ENCODE measurements around the gene IFT81. TPM values are rescaled to one million over a fixed set of nuclear protein-coding genes. Genes with fewer than 3 reads are reported as not detected.

The IFT81 gene
- total and polyA plus RNA-seq, 2 of the 13 experiments (the other 11 are each of a cell fraction or from before 2014, with no cell fraction given) = 4.2 to 13.0 TPM

DNA sequence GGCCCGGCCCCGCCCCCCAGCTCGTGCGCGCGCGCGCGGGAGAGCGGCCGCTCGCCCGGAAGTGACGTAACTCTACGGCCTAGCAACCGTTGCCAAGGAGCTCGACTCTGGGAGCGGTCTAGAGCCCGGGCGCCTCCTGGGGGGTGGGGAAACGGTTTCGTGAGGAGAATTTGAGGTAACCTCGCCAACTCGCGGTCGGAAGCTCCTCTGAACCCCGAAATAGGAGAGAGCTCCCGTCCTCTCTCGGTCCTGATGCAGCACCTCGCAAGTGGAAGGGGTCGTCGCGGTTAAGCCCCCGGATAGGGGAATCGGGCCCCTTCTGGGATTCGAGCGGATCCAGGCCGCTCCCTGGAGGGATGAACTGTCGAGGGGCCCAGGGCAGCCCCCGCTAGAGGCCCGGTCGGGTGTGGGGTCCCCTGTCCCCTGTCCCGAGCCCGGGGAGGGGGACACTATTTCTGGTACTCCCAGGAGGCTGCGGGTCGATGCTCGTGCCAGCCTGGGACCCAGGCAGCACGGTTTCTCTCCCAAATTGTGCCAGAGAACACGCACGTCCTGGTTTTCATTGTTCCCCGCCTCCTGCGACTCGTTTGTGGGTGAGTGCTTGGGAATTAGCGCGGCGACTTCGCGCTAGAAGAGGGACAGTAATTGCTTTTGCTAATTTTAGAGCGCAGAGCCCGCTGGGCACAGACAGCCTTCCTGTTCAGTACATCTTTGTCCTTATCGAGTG lies at the start of gene IFT81 (continued):
- no peak for TF ChIP-seq NKX3-1 (CRISPR knock-in tag; IDR thresholded peaks at IDR 0.05)
- no peak for TF ChIP-seq ZSCAN5A (CRISPR knock-in tag; IDR thresholded peaks at IDR 0.05; ENCODE audit: borderline replicate concordance)
- no peak for TF ChIP-seq SP1 (IDR thresholded peaks at IDR 0.05)
- TF ChIP-seq SP1 (CRISPR knock-in tag; IDR thresholded peaks at IDR 0.05) = no peak; the same call in 1 of the 2 replicates
- peak; percentile 46; the same call in 1 of the 2 replicates for TF ChIP-seq HNF1B (CRISPR knock-in tag; IDR thresholded peaks at IDR 0.05)
- TF ChIP-seq MED1 (CRISPR knock-in tag; IDR thresholded peaks at IDR 0.05) = 0 out of 2 replicates have a peak, but pooled peaks have one; percentile 38
- TF ChIP-seq ZNF775 (CRISPR knock-in tag; IDR thresholded peaks at IDR 0.05; ENCODE audit: borderline replicate concordance) = no peak
- TF ChIP-seq ZNF281 (CRISPR knock-in tag; IDR thresholded peaks at IDR 0.05; ENCODE audit: borderline replicate concordance) = peak; percentile 29; the same call in 1 of the 2 replicates
- peak; percentile 36; the same call in 1 of the 2 replicates for TF ChIP-seq RFX5 (IDR thresholded peaks at IDR 0.05; ENCODE audit: low read depth, low read length)
- TF ChIP-seq, protein P1, sequence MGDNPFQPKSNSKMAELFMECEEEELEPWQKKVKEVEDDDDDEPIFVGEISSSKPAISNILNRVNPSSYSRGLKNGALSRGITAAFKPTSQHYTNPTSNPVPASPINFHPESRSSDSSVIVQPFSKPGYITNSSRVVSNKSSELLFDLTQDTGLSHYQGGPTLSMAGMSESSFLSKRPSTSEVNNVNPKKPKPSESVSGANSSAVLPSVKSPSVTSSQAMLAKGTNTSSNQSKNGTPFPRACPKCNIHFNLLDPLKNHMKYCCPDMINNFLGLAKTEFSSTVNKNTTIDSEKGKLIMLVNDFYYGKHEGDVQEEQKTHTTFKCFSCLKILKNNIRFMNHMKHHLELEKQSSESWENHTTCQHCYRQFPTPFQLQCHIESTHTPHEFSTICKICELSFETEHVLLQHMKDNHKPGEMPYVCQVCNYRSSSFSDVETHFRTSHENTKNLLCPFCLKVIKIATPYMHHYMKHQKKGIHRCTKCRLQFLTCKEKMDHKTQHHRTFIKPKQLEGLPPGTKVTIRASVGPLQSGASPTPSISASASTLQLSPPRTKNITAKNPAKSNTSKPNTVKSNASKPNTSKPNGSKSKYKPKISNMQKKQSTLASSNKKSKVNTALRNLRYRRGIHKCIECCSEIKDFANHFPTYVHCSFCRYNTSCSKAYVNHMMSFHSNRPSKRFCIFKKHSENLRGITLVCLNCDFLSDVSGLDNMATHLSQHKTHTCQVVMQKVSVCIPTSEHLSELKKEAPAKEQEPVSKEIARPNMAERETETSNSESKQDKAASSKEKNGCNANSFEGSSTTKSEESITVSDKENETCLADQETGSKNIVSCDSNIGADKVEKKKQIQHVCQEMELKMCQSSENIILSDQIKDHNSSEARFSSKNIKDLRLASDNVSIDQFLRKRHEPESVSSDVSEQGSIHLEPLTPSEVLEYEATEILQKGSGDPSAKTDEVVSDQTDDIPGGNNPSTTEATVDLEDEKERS (CRISPR knock-in tag; IDR thresholded peaks at IDR 0.05) = 0 out of 2 replicates have a peak, but pooled peaks have one; percentile 19
- TF ChIP-seq SATB2 (CRISPR knock-in tag; IDR thresholded peaks at IDR 0.05) = no peak
- no peak for TF ChIP-seq SP5 (CRISPR knock-in tag; IDR thresholded peaks at IDR 0.05; ENCODE audit: borderline replicate concordance, low read depth)
- no peak for TF ChIP-seq HNRNPUL1 (IDR thresholded peaks at IDR 0.05; ENCODE audit: low read depth, low read length)
- TF ChIP-seq ZNF713 (CRISPR knock-in tag; IDR thresholded peaks at IDR 0.05) = no peak
- no peak for TF ChIP-seq ZNF709 (CRISPR knock-in tag; IDR thresholded peaks at IDR 0.05)
- TF ChIP-seq, protein P2, sequence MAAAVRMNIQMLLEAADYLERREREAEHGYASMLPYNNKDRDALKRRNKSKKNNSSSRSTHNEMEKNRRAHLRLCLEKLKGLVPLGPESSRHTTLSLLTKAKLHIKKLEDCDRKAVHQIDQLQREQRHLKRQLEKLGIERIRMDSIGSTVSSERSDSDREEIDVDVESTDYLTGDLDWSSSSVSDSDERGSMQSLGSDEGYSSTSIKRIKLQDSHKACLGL (CRISPR knock-in tag; IDR thresholded peaks at IDR 0.05) = peak; percentile 58; the same call in 1 of the 2 replicates
- TF ChIP-seq HMGA1 (CRISPR knock-in tag; conservative IDR thresholded peaks at IDR 0.05) = no peak
- TF ChIP-seq SETDB1 (CRISPR knock-in tag; IDR thresholded peaks at IDR 0.05; ENCODE audit: borderline replicate concordance) = no peak
- 0 out of 2 replicates have a peak, but pooled peaks have one; percentile 40 for TF ChIP-seq ZNF335 (CRISPR knock-in tag; IDR thresholded peaks at IDR 0.05)
- TF ChIP-seq NFYB (CRISPR knock-in tag; IDR thresholded peaks at IDR 0.05) = no peak
- TF ChIP-seq NCOA2 (CRISPR knock-in tag; IDR thresholded peaks at IDR 0.05) = no peak

Data from HepG2 (cell line).